Neutrophil (primary cell): Measurements from ENCODE around the gene ASXL2.

ENCODE experiments used
- H3K27ac ChIP-seq: fragments of 200-600 bp; sonication (generic); 2 replicates; pipeline ENCODE4 v1.5.1; 2016; ENCODE audit warnings: mild to moderate bottlenecking, moderate library complexity
- H3K27me3 ChIP-seq: fragments of 200-600 bp; sonication (generic); 2 replicates; pipeline ENCODE4 v1.6.0; 2016; ENCODE audit warnings: mild to moderate bottlenecking
- H3K36me3 ChIP-seq: fragments of 200-600 bp; sonication (generic); 2 replicates; pipeline ENCODE4 v1.5.1; 2017
- H3K4me1 ChIP-seq, 2 experiments: fragments of 200-600 bp in 1 of 2; sonication (generic) in 1 of 2; 1 replicate in 1 of 2; 2 replicates in 1 of 2; pipeline versions ENCODE4 v1.5.1 to v1.6.1; 2013 to 2016; ENCODE audit warnings: low read depth in 1 of 2, low read length in 1 of 2, mild to moderate bottlenecking in 1 of 2, moderate library complexity in 1 of 2; ENCODE audit not compliant: control insufficient read depth in 1 of 2, insufficient read depth in 1 of 2
- H3K4me3 ChIP-seq, 2 experiments: fragments of 200-600 bp in 1 of 2; sonication (generic) in 1 of 2; 1 replicate in 1 of 2; 2 replicates in 1 of 2; pipeline ENCODE4 v1.5.1; 2013 to 2016; ENCODE audit warnings: low read depth in 1 of 2, low read length in 1 of 2, mild to moderate bottlenecking in 1 of 2, moderate library complexity in 1 of 2
- H3K9me3 ChIP-seq: fragments of 200-600 bp; sonication (generic); 2 replicates; pipeline ENCODE4 v1.5.1; 2016
- TF ChIP-seq, protein P1 (sequence below): fragments of 200-600 bp; sonication (generic); IDR thresholded peaks from 2 replicates; pipeline ENCODE4 v1.5.1; 2016; ENCODE audit warnings: antibody characterized with exemption

ASXL2 gene

DNA sequence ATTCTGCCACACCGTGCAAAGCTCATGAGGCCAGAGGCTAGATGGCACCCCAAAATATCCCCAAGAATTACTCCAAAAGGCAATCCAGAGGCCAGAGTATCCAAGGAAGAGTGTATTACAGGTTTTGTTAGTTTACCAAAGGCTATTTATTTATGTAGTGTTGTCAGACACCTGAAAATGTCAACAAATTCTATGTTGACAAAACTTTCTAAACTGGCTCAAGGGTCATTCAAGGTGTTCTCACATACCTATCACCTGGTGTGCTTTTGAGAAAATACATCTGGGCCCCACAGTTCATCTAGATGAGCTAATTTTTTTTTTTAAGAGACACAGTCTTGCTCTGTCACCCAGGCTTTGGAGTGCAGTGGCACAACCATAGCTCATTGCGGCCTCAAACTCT is 192.5 kb downstream of the ASXL2 start:
- TF ChIP-seq, protein P1, sequence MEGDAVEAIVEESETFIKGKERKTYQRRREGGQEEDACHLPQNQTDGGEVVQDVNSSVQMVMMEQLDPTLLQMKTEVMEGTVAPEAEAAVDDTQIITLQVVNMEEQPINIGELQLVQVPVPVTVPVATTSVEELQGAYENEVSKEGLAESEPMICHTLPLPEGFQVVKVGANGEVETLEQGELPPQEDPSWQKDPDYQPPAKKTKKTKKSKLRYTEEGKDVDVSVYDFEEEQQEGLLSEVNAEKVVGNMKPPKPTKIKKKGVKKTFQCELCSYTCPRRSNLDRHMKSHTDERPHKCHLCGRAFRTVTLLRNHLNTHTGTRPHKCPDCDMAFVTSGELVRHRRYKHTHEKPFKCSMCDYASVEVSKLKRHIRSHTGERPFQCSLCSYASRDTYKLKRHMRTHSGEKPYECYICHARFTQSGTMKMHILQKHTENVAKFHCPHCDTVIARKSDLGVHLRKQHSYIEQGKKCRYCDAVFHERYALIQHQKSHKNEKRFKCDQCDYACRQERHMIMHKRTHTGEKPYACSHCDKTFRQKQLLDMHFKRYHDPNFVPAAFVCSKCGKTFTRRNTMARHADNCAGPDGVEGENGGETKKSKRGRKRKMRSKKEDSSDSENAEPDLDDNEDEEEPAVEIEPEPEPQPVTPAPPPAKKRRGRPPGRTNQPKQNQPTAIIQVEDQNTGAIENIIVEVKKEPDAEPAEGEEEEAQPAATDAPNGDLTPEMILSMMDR = no peak
- Histone ChIP-seq H3K4me3 (no peak overlapping the region), H3K9me3 (no peaks in the 10 kb centered on the region), H3K27ac (no peak overlapping the region), H3K4me1 (no peaks in the 10 kb centered on the region), H3K27me3 (peaks cover 6% of the 10 kb centered on the region), H3K36me3 (no peaks in the 10 kb centered on the region)

DNA sequence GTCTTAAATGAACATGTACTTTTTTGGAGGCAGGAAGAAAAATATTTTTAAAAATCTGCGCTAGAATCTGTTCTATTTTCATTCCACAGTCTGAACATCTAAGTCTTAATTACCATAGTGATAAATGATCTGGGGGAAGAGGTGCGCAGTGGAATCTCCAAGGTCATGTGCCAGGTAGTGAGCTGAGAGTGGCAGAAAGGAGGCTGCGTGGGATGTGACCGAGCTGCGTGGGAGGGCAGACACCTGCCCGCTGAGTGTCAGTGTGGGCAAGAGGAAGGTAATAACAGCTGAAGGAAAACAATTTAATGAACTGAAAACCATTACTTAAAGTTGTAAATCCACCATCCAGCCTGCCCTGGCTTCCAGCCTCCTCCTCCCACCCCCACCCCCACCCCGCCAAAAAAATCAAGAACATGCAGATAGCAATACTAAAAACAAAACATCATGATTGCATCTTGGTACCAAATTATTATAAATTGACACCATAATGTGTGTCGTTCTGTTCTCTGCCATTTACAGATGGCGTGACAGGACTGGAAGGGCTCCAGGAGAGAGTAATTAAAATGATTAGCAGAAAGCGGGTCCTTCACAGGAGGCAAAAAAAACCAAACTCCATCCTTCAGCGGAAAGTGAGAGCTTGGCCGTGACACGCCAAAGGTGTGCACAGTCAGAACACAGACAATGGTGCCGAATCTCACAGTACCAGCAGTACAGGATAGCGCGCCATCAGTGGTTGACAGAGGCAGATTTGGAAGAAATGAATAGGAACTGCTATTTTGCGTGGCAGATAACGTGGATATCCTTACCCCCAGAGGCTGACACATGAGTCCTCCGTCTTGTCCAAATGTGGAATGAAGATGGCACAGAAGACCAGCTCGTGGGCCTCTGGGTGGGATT is 193.5 kb downstream of the ASXL2 start:
- Histone ChIP-seq H3K4me1 (no peaks in the 10 kb centered on the region), H3K27ac (no peak overlapping the region), H3K27me3 (peaks cover 6% of the 10 kb centered on the region), H3K36me3 (no peaks in the 10 kb centered on the region), H3K9me3 (no peaks in the 10 kb centered on the region), H3K4me3 (no peak overlapping the region)
- TF ChIP-seq, protein P1 = no peak
